Coronary artery (tissue), 2 donors: ENCODE results near the gene PLPP3.
A peak's percentile ranks its signal among the peaks of the same experiment; 100 is the strongest.

Source experiments
- DNase-seq: peaks from one replicate; pipeline ENCODE4 v3.0.0-alpha.2; 2017; ENCODE audit warnings: low spot score
- H3K27ac ChIP-seq, 2 donors: fragments of 200-600 bp; sonication (generic); one replicate each; pipeline ENCODE4 v1.5.1; 2016 to 2019
- H3K4me3 ChIP-seq: fragments of 200-600 bp; sonication (generic); 2 replicates; pipeline ENCODE4 v1.5.1; 2016; ENCODE audit warnings: mild to moderate bottlenecking, moderate library complexity
- TF ChIP-seq, protein P1 (sequence below): fragments of 200-600 bp; sonication (generic); IDR thresholded peaks from one replicate; pipeline ENCODE4 v1.5.1; 2019; ENCODE audit warnings: antibody characterized with exemption

The PLPP3 gene

GRCh38 chr1:56580771-56581170 lies 1.4 kb upstream of the PLPP3 start:
- no peak overlapping the region for H3K27ac ChIP-seq
- TF ChIP-seq, protein P1, sequence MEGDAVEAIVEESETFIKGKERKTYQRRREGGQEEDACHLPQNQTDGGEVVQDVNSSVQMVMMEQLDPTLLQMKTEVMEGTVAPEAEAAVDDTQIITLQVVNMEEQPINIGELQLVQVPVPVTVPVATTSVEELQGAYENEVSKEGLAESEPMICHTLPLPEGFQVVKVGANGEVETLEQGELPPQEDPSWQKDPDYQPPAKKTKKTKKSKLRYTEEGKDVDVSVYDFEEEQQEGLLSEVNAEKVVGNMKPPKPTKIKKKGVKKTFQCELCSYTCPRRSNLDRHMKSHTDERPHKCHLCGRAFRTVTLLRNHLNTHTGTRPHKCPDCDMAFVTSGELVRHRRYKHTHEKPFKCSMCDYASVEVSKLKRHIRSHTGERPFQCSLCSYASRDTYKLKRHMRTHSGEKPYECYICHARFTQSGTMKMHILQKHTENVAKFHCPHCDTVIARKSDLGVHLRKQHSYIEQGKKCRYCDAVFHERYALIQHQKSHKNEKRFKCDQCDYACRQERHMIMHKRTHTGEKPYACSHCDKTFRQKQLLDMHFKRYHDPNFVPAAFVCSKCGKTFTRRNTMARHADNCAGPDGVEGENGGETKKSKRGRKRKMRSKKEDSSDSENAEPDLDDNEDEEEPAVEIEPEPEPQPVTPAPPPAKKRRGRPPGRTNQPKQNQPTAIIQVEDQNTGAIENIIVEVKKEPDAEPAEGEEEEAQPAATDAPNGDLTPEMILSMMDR: no peak
- no peak overlapping the region for H3K4me3 ChIP-seq
- DNase-seq: no peak

GRCh38 chr1:56578138-56578962 lies 1.0 kb downstream of the PLPP3 start:
- DNase-seq: peak; percentile 78
- TF ChIP-seq, protein P1: no peak
- Histone ChIP-seq H3K27ac (peak overlapping the region; percentile 93), H3K4me3 (peak overlapping the region; percentile 85)

- no peak for DNase-seq
- TF ChIP-seq, protein P1: no peak
- Histone ChIP-seq H3K4me3 (peak overlapping the region; percentile 85), H3K27ac (peak overlapping the region; percentile 93)
Observed at GRCh38 chr1:56577406-56578137, 1.8 kb downstream of the PLPP3 start.

- H3K27ac ChIP-seq: peak overlapping the region; percentile 93
- peak overlapping the region; percentile 85 for H3K4me3 ChIP-seq
- TF ChIP-seq, protein P1: no peak
- DNase-seq: no peak
Observed at GRCh38 chr1:56576880-56577405, 2.4 kb downstream of the PLPP3 start.

DNA sequence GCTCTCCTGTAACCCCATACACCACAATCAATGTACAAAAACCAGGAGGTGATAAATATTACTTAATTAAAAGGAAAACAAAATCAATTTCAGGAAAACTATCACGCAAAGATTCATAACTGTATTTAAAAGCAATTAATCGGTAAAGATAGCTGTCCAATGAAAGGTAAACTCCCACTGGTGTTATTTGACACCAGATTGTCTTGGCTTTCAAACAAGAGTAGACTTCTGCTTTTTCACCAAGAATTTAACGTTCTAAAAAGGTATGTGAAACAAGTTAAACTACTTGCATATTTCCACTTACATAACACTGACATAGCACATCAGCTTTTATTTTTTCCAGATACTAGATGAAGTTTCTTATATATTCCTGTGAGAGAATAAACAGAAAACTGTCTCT lies 3.5 kb downstream of the PLPP3 start:
- H3K4me3 ChIP-seq: peak overlapping the region; percentile 85
- no peak for DNase-seq
- TF ChIP-seq, protein P1: no peak
- peak overlapping the region in 1 of 2 donors; percentile 8 for H3K27ac ChIP-seq

DNA sequence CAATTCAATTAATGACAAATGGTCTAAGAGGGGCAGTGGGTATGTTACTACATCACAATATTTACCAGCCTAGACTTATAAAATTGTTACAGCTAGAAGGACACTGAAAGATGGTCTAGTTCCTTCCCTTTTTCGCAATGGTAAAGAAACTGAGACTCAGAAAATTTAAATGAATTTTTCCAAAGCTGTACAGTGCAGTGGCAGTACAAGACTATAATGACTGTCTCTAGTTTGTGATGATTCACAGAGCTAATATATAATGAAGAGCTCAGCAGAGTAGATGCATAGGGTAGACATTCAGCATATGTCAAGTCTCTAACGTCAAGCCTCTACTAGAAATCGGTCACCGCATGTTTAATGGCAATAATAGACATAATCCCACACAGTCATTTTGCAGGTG lies 4.6 kb downstream of the PLPP3 start:
- H3K4me3 ChIP-seq: peak overlapping the region; percentile 85
- no peak for DNase-seq
- TF ChIP-seq, protein P1: no peak
- no peak overlapping the region for H3K27ac ChIP-seq
